BE2C (cell line): ENCODE measurements around the gene MTARC2.

Source experiments
- DNase-seq: peaks from one replicate; pipeline ENCODE4 v3.0.0-alpha.2; 2020
- H3K27me3 ChIP-seq: fragments of 250-450 bp; sonication (Bioruptor Pico); 2 replicates; pipeline ENCODE4 v1.5.1; 2020; ENCODE audit warnings: mild to moderate bottlenecking
- H3K36me3 ChIP-seq: fragments of 250-450 bp; sonication (Bioruptor Pico); 2 replicates; pipeline ENCODE4 v1.5.1; 2020; ENCODE audit warnings: mild to moderate bottlenecking
- H3K4me1 ChIP-seq: fragments of 250-450 bp; sonication (Bioruptor Pico); 2 replicates; pipeline ENCODE4 v1.5.1; 2020
- H3K4me3 ChIP-seq: 2 replicates; pipeline ENCODE4 v1.5.1; 2011; ENCODE audit warnings: low read depth, low read length
- H3K9me3 ChIP-seq: fragments of 250-450 bp; sonication (Bioruptor Pico); 2 replicates; pipeline ENCODE4 v1.5.1; 2020
- TF ChIP-seq, protein P1 (sequence below): IDR thresholded peaks from 2 replicates; pipeline ENCODE4 v1.5.1; 2012; ENCODE audit warnings: mild to moderate bottlenecking, low read depth, low read length

The MTARC2 gene

GRCh38 chr1:220815409-220815808 is 67.3 kb downstream of the MTARC2 start:
- Histone ChIP-seq H3K27me3 (no peaks in the 10 kb centered on the region; the same call in 1 of the 2 replicates), H3K9me3 (no peaks in the 10 kb centered on the region), H3K4me3 (no peak overlapping the region), H3K36me3 (no peaks in the 10 kb centered on the region), H3K4me1 (no peaks in the 10 kb centered on the region)
- TF ChIP-seq, protein P1, sequence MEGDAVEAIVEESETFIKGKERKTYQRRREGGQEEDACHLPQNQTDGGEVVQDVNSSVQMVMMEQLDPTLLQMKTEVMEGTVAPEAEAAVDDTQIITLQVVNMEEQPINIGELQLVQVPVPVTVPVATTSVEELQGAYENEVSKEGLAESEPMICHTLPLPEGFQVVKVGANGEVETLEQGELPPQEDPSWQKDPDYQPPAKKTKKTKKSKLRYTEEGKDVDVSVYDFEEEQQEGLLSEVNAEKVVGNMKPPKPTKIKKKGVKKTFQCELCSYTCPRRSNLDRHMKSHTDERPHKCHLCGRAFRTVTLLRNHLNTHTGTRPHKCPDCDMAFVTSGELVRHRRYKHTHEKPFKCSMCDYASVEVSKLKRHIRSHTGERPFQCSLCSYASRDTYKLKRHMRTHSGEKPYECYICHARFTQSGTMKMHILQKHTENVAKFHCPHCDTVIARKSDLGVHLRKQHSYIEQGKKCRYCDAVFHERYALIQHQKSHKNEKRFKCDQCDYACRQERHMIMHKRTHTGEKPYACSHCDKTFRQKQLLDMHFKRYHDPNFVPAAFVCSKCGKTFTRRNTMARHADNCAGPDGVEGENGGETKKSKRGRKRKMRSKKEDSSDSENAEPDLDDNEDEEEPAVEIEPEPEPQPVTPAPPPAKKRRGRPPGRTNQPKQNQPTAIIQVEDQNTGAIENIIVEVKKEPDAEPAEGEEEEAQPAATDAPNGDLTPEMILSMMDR: no peak
- no peak for DNase-seq

DNA sequence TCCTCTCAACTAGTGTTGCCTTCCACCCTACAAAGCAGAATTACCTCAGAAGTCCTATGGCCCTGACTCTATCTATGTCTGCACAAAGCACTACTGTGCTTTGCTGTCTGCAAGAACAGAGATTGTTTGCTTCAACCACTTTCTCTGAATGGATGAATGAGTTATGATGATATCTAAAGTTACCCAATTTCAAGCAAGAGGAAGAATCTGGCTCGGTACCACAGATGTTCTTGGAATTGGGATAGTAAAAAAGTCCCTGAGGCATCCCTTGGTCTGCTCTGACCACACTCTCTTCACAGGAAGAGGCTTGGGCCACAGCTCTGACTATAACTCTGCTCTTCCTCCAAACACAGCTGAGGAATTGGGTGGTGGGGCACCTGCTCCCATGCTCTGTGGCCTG is 69.8 kb downstream of the MTARC2 start:
- Histone ChIP-seq H3K4me1 (no peaks in the 10 kb centered on the region), H3K27me3 (no peaks in the 10 kb centered on the region; the same call in 1 of the 2 replicates), H3K36me3 (no peaks in the 10 kb centered on the region), H3K9me3 (no peaks in the 10 kb centered on the region), H3K4me3 (no peak overlapping the region)
- TF ChIP-seq, protein P1: no peak
- no peak for DNase-seq

GRCh38 chr1:220818421-220819173 is 70.5 kb downstream of the MTARC2 start:
- no peaks in the 10 kb centered on the region for H3K36me3 ChIP-seq
- no peaks in the 10 kb centered on the region for H3K9me3 ChIP-seq
- peak; percentile 20 for DNase-seq
- H3K27me3 ChIP-seq: no peaks in the 10 kb centered on the region; the same call in 1 of the 2 replicates
- TF ChIP-seq, protein P1: no peak
- H3K4me3 ChIP-seq: no peak overlapping the region
- no peaks in the 10 kb centered on the region for H3K4me1 ChIP-seq

GRCh38 chr1:220819467-220820026 is 71.4 kb downstream of the MTARC2 start:
- TF ChIP-seq, protein P1: no peak
- Histone ChIP-seq H3K4me1 (no peaks in the 10 kb centered on the region), H3K36me3 (no peaks in the 10 kb centered on the region), H3K27me3 (no peaks in the 10 kb centered on the region; the same call in 1 of the 2 replicates), H3K4me3 (no peak overlapping the region), H3K9me3 (no peaks in the 10 kb centered on the region)
- DNase-seq: no peak

DNA sequence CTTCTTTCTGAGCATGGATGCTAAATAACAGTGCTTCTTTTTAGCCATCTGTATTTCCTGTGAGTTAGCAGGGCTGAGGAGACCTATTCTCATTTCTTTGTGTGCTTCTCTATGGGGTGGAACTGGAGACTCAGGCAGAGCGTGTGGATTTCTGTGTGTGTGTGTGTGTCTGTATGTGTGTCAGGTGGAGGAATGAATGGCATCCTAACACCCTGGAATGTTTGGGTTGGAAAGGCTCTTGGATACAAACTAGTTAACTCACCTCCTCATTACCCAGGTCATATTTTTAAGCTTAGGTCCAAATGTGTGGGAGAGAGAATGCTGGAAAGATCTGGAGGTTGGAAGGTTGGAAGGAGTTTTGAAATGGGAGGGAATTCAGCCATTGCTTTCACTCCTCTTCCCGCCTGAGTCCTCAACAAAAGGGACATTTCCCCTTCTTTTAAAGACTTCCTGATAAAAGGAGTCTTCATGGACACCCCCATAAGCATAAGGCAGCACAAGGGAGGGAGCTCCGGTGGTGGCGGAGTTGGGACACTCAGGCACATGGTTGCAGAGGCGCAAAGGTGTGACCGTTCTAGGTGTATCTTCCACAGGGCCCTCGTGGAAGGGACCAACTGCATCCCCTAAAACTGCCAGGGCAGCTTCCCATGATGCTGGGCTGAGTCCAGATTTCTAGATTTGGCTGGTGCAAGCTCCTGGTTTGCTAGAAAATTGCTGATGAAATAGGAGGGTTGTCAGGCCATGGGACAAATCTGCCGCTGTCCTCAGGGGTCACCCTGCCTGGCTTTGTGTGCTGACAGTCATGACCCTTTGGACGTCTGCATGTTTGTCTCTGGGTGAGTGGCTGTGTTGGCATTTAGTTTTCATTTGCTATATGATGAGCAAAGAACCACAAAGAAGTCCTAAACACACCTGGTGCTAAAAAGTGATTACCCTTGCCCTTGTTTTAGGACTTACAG is 76.2 kb downstream of the MTARC2 start:
- Histone ChIP-seq H3K4me1 (peaks cover 4% of the 10 kb centered on the region), H3K4me3 (no peak overlapping the region), H3K36me3 (no peaks in the 10 kb centered on the region), H3K27me3 (peaks cover 2% of the 10 kb centered on the region; the same call in 1 of the 2 replicates), H3K9me3 (no peaks in the 10 kb centered on the region)
- no peak for DNase-seq
- TF ChIP-seq, protein P1: no peak
